SH-SY5Y (cell line): ENCODE measurements around the gene LTBP2.

ENCODE experiments used
- GATA2 ChIP-seq: IDR thresholded peaks from 2 replicates; pipeline ENCODE4 v1.6.1; 2011; ENCODE audit warnings: mild to moderate bottlenecking, low read depth, low read length
- GATA3 ChIP-seq: IDR thresholded peaks from 2 replicates; pipeline ENCODE4 v1.6.1; 2011; ENCODE audit warnings: low read depth, mild to moderate bottlenecking, low read length, moderate library complexity

GRCh38 chr14:74613211-74613914 lies 1.3 kb upstream of the LTBP2 start:
- no peak for TF ChIP-seq GATA2
- no peak for TF ChIP-seq GATA3
